HCT116 (cell line): ENCODE results near the gene STRN3. TPM values are rescaled to one million over a fixed set of nuclear protein-coding genes. Genes with fewer than 3 reads are reported as not detected.

Experiments used
- ATAC-seq: fragments of 200-7000 bp; cut with Tn5 transposase; 2 replicates; pipeline ENCODE4 v1.9.1; 2020; ENCODE audit warnings: mild to moderate bottlenecking, moderate library complexity
- BruUV-seq: library from RNA; stranded (reverse); fragments of 400-500 nt; replicated peaks from 2 replicates; lab custom pipeline; 2021; lab: Mats Ljungman, UMichigan
- CTCF ChIA-PET: fragments of 300-600 bp; sonication (Branson Sonifier 250); formaldehyde crosslinking; loops from one replicate; lab custom pipeline; 2021; ENCODE audit warnings: antibody characterized with exemption; lab: Charles Lee
- POLR2A ChIA-PET: fragments of 300-600, 350-600 bp; sonication (Branson Sonifier 250); formaldehyde crosslinking; loops from one replicate; lab custom pipeline; 2021; ENCODE audit warnings: antibody characterized with exemption; lab: Charles Lee
- RAD21 ChIA-PET, 2 experiments: fragments of 300-600 bp; sonication (Branson Sonifier 250); formaldehyde crosslinking; loops; one replicate each; lab custom pipeline; 2023; ENCODE audit warnings: low total read pairs in 2 of 2; ENCODE audit not compliant: uncharacterized antibody in 2 of 2, unreplicated experiment in 2 of 2, low non-redundant PET in 1 of 2; lab: Charles Lee
- DNase-seq: peaks from one replicate; pipeline ENCODE4 v3.0.0-alpha.2; 2010; ENCODE audit warnings: low read depth, low spot score
- H2AFZ ChIP-seq: fragments of 200-600 bp; shearing (Covaris generic), sonication (generic); 2 replicates; pipeline ENCODE4 v1.6.1; 2017; ENCODE audit warnings: low read depth, mixed run types, mixed read lengths, antibody characterized with exemption, low read length; ENCODE audit not compliant: poor library complexity, severe bottlenecking
- H3K27ac ChIP-seq: 2 replicates; pipeline ENCODE4 v1.5.1; 2012; ENCODE audit warnings: low read depth, low read length
- H3K27me3 ChIP-seq: fragments of 200-600 bp; sonication (generic); 2 replicates; pipeline ENCODE4 v1.6.1; 2016; ENCODE audit warnings: mixed run types, low read length, mixed read lengths; ENCODE audit not compliant: insufficient read depth
- H3K36me3 ChIP-seq, 2 experiments: fragments of 200-500 bp in 1 of 2; fragments of 200-600 bp in 1 of 2; sonication (Bioruptor generic) in 1 of 2; sonication (generic) in 1 of 2; 2 replicates each; pipeline versions ENCODE4 v1.5.1 to v1.6.1; 2014 to 2016; ENCODE audit warnings: low read length in 2 of 2, inconsistent platforms in 1 of 2, mixed read lengths in 1 of 2, mixed run types in 1 of 2; ENCODE audit not compliant: insufficient read depth in 2 of 2, control insufficient read depth in 1 of 2
- H3K4me1 ChIP-seq, 2 experiments: fragments of 200-600 bp in 1 of 2; sonication (generic) in 1 of 2; 2 replicates each; pipeline versions ENCODE4 v1.5.1 to v1.6.1; 2012 to 2017; ENCODE audit warnings: low read length in 2 of 2, inconsistent platforms in 1 of 2, mild to moderate bottlenecking in 1 of 2, mixed read lengths in 1 of 2, mixed run types in 1 of 2, moderate library complexity in 1 of 2; ENCODE audit not compliant: insufficient read depth in 2 of 2, control insufficient read depth in 1 of 2
- H3K4me2 ChIP-seq: fragments of 200-600 bp; sonication (generic); 2 replicates; pipeline ENCODE4 v1.6.1; 2017; ENCODE audit warnings: mixed run types, low read length, mixed read lengths
- H3K4me3 ChIP-seq, 2 experiments: fragments of 200-600 bp in 1 of 2; sonication (generic) in 1 of 2; replicated peaks in 1 of 2; 2 replicates each; pipeline ENCODE4 v1.5.1; 2011 to 2016; ENCODE audit warnings: low read length in 2 of 2, control low read depth in 1 of 2, low read depth in 1 of 2, mild to moderate bottlenecking in 1 of 2, mixed read lengths in 1 of 2, mixed run types in 1 of 2
- H3K79me2 ChIP-seq: fragments of 200-600 bp; sonication (generic); 2 replicates; pipeline ENCODE4 v1.6.1; 2017; ENCODE audit warnings: mild to moderate bottlenecking, mixed run types, low read length, moderate library complexity, mixed read lengths; ENCODE audit not compliant: insufficient read depth
- H3K9ac ChIP-seq: fragments of 200-600 bp; sonication (generic); 2 replicates; pipeline ENCODE4 v1.6.1; 2016; ENCODE audit warnings: low read length, mixed read lengths
- H3K9me2 ChIP-seq: fragments of 200-600 bp; sonication (generic), shearing (Covaris generic); 2 replicates; pipeline ENCODE4 v1.6.1; 2017; ENCODE audit warnings: mixed run types, mild to moderate bottlenecking, moderate library complexity; ENCODE audit not compliant: insufficient read depth
- H3K9me3 ChIP-seq, 2 experiments: fragments of 200-500 bp in 1 of 2; fragments of 200-600 bp in 1 of 2; sonication (Bioruptor generic) in 1 of 2; sonication (generic) in 1 of 2; 2 replicates each; pipeline ENCODE4 v1.6.1; 2014 to 2017; ENCODE audit warnings: low read length in 2 of 2, mixed read lengths in 2 of 2, inconsistent platforms in 1 of 2, low read depth in 1 of 2, mild to moderate bottlenecking in 1 of 2, mixed run types in 1 of 2, moderate library complexity in 1 of 2; ENCODE audit not compliant: control insufficient read depth in 1 of 2, insufficient read depth in 1 of 2
- H4K20me1 ChIP-seq: fragments of 200-600 bp; sonication (generic), shearing (Covaris generic); 2 replicates; pipeline ENCODE4 v1.6.1; 2017; ENCODE audit warnings: mixed run types, mild to moderate bottlenecking, moderate library complexity; ENCODE audit not compliant: insufficient read depth
- EGR1 ChIP-seq: IDR thresholded peaks from 2 replicates; pipeline ENCODE4 v1.6.1; 2012; ENCODE audit warnings: low read depth
- ELF1 ChIP-seq: IDR thresholded peaks from 2 replicates; pipeline ENCODE4 v1.6.1; 2012; ENCODE audit warnings: low read depth, borderline replicate concordance
- EZH2 ChIP-seq: fragments of 200-600 bp; sonication (generic); IDR thresholded peaks from 2 replicates; pipeline ENCODE4 v1.6.1; 2017; ENCODE audit warnings: antibody characterized with exemption, mixed run types
- EZH2phosphoT487 ChIP-seq: fragments of 200-600 bp; IDR thresholded peaks from 2 replicates; pipeline ENCODE4 v1.6.1; 2018; ENCODE audit warnings: antibody characterized with exemption, borderline replicate concordance
- FOSL1 ChIP-seq: IDR thresholded peaks from 2 replicates; pipeline ENCODE4 v1.6.1; 2012; ENCODE audit warnings: low read depth
- RAD21 ChIP-seq: IDR thresholded peaks from 2 replicates; pipeline ENCODE4 v1.6.1; 2012; ENCODE audit warnings: low read depth, mild to moderate bottlenecking
- YY1 ChIP-seq: IDR thresholded peaks from 2 replicates; pipeline ENCODE4 v1.6.1; 2011; ENCODE audit warnings: low read length, low read depth, moderate library complexity, mild to moderate bottlenecking; ENCODE audit not compliant: insufficient replicate concordance; ENCODE audit errors: extremely low read depth
- ZBTB33 ChIP-seq: IDR thresholded peaks from 2 replicates; pipeline ENCODE4 v1.6.1; 2011; ENCODE audit warnings: mild to moderate bottlenecking, low read length, moderate library complexity; ENCODE audit not compliant: insufficient replicate concordance; ENCODE audit errors: extremely low read depth
- ZFX ChIP-seq: fragments of 450-650 bp; IDR thresholded peaks from 2 replicates; pipeline ENCODE4 v1.6.1; 2017
- intact Hi-C: fragments of 100-400 bp; cut with micrococcal nuclease; formaldehyde crosslinking; loops from 2 replicates; pipeline ENCODE4 v1.10.0; 2022
- total RNA-seq: library from RNA; stranded (reverse); gene quantifications from one replicate; pipeline ENCODE4 v1.2.1, GENCODE V29; 2021; ENCODE audit not compliant: unreplicated experiment
- TF ChIP-seq, protein P1 (sequence below): IDR thresholded peaks from 2 replicates; pipeline ENCODE4 v1.6.1; 2012; ENCODE audit warnings: low read depth

Gene STRN3
- total RNA-seq, 1 experiment from 2014 or later: 43.4 TPM

DNA sequence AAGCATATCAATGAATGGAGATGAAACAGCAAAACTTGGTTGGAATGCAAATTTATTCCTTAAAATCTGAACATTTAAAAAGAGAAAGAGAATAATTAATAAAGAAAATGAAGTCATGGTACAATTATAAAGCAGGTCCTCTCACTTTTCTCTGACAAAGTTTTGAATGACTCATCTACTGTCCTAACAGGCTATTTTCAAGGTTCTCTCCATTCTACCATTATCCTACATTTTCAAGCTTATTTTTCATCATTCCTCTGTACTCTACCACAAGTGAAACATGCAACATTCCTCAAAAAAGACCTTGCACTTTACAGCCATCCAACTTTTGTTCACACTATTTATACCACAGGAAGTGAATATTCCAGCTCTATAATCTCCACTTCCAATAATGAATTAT lies 37.7 kb downstream of the STRN3 start:
- no TSS peak for BruUV-seq
- no peaks in the 10 kb centered on the region for H3K27me3 ChIP-seq
- H3K36me3 ChIP-seq: no peaks in the 10 kb centered on the region
- ChIA-PET POLR2A (interaction anchor here (1.3 to 1.6 kb wide), 2 partner anchors 10 to 38 kb away, joined by 3 to 4 read pairs; partner anchors contain the start of gene STRN3), CTCF (no interaction called here), RAD21 (no interaction called here)
- no peak overlapping the region for H2AFZ ChIP-seq
- H3K79me2 ChIP-seq: peaks cover 97% of the 10 kb centered on the region
- ATAC-seq: no peak
- no peaks in the 10 kb centered on the region for H3K9me2 ChIP-seq
- intact Hi-C loops: no loop called here
- no peaks in the 10 kb centered on the region; the same call in 1 of the 2 replicates for H4K20me1 ChIP-seq
- H3K4me1 ChIP-seq: peaks cover 19 to 30% of the 10 kb centered on the region in 2 experiments
- H3K4me3 ChIP-seq: no peak overlapping the region
- no peak for TF ChIP-seq RAD21
- H3K4me2 ChIP-seq: 0 out of 2 replicates have a peak overlapping the region, but pooled peaks have one; percentile 21
- H3K27ac ChIP-seq: no peak overlapping the region
- no peaks in the 10 kb centered on the region for H3K9me3 ChIP-seq
- no peak for DNase-seq
- no peak overlapping the region for H3K9ac ChIP-seq

GRCh38 chr14:30985796-30986195 lies 40.4 kb downstream of the STRN3 start:
- ATAC-seq: no peak
- Histone ChIP-seq H4K20me1 (peaks cover 6% of the 10 kb centered on the region; the same call in 1 of the 2 replicates), H3K4me1 (peaks cover 29 to 38% of the 10 kb centered on the region in 2 experiments), H3K27me3 (no peaks in the 10 kb centered on the region), H3K36me3 (no peaks in the 10 kb centered on the region), H3K9ac (no peak overlapping the region), H3K79me2 (peaks cover 97% of the 10 kb centered on the region), H3K4me2 (no peak overlapping the region), H3K9me2 (no peaks in the 10 kb centered on the region), H3K4me3 (no peak overlapping the region)
- ChIA-PET RAD21 (no interaction called here), POLR2A (no interaction called here), CTCF (no interaction called here)
- BruUV-seq: no TSS peak
- DNase-seq: no peak
- TF ChIP-seq EZH2phosphoT487 (no peak), ZFX (no peak), ZBTB33 (no peak), FOSL1 (no peak), YY1 (no peak), EZH2 (no peak), ELF1 (no peak), EGR1 (no peak)
- TF ChIP-seq, protein P1, sequence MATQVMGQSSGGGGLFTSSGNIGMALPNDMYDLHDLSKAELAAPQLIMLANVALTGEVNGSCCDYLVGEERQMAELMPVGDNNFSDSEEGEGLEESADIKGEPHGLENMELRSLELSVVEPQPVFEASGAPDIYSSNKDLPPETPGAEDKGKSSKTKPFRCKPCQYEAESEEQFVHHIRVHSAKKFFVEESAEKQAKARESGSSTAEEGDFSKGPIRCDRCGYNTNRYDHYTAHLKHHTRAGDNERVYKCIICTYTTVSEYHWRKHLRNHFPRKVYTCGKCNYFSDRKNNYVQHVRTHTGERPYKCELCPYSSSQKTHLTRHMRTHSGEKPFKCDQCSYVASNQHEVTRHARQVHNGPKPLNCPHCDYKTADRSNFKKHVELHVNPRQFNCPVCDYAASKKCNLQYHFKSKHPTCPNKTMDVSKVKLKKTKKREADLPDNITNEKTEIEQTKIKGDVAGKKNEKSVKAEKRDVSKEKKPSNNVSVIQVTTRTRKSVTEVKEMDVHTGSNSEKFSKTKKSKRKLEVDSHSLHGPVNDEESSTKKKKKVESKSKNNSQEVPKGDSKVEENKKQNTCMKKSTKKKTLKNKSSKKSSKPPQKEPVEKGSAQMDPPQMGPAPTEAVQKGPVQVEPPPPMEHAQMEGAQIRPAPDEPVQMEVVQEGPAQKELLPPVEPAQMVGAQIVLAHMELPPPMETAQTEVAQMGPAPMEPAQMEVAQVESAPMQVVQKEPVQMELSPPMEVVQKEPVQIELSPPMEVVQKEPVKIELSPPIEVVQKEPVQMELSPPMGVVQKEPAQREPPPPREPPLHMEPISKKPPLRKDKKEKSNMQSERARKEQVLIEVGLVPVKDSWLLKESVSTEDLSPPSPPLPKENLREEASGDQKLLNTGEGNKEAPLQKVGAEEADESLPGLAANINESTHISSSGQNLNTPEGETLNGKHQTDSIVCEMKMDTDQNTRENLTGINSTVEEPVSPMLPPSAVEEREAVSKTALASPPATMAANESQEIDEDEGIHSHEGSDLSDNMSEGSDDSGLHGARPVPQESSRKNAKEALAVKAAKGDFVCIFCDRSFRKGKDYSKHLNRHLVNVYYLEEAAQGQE: no peak
- TF ChIP-seq, all 23 proteins: peak for 0
- H3K9me3 ChIP-seq: no peaks in the 10 kb centered on the region
- intact Hi-C loops: no loop called here
- H2AFZ ChIP-seq: no peak overlapping the region
- H3K27ac ChIP-seq: no peak overlapping the region
